ENCODE results near the gene PTH1R.

The PTH1R gene

GRCh38 chr3:46884427-46884826, 6.9 kb downstream of the PTH1R start:
- DNase-seq: no peak

- no peak for DNase-seq
Measured at GRCh38 chr3:46884929-46885328, 7.4 kb downstream of the PTH1R start.

GRCh38 chr3:46885612-46886011, 8.1 kb downstream of the PTH1R start:
- no peak for DNase-seq

GRCh38 chr3:46887980-46888494, 10.5 kb downstream of the PTH1R start:
- DNase-seq: no peak

DNA sequence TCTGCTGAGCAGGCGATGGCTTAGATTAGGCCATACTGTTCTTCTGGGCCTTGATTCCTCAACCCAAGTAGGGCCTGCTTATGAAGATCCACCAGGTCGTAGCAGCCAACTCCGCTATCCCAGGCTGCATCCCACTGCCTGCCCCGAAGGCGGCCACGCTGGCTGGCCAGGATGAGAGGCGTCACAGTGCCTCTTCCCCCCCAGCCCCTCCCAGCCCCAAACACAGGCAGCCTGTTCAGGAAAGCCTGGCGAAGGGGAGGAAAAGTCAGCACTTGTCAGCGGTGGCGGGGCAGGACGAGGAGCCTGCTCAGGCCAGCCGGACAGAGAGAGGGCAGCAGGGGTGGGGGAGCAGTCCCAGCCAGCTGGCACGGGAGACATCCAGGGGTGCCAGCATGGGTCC, 11.2 kb downstream of the PTH1R start:
- DNase-seq: no peak

DNA sequence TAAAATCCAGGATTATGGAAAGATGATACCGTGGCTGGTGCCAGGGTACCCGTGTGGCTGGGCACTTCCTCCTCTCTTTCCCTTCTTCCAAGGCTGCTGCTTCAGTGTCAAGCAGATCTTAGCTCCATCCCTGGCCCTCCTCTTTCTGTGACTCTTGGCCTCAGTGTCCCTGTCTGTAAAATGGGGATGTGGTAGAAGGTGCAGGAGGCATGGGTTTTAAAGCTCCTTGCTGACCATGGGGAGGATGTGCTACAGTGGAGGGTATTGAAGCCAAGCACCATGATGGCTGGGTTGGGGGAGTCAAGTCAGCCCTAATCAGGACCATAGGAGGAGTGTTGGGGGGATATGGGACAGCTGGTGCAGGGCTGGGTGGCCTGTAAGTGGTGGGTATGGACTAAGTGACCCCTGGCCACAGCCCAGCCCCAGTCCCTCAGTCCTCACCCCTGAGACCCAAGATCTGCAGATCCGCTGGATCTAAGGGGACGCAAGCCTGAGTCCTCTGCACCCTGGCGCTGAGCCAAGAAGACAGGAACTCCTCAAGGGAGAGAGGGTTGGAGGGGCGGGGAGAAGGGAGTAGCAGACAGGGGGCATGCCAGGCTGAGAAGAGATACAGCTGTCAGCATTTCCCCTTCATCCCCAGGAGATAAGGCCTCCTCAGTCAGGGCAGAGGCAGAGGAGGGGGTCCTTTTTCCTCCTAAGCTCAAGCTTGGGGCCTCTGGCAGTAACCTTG, 12.0 kb downstream of the PTH1R start:
- DNase-seq: no peak

DNA sequence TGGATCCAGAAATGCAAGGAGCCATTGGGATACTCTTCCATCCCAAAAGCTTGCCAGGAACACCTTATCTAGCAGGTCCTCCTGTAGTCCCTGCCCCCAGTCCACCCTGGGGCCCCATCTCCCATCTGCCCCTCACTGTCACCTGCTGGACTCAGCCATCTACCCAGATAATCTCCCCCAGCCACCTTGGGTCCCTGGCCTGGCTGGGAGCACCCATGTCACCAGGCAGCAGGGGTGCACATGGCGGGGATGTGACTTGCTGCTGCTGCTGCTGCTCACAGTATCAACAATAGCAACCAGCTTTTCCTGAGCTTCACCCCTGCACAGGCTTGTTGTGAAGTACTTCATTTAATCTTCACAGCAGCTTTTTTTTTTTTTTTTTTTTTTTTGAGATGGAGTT, 12.6 kb downstream of the PTH1R start:
- DNase-seq: no peak

DNA sequence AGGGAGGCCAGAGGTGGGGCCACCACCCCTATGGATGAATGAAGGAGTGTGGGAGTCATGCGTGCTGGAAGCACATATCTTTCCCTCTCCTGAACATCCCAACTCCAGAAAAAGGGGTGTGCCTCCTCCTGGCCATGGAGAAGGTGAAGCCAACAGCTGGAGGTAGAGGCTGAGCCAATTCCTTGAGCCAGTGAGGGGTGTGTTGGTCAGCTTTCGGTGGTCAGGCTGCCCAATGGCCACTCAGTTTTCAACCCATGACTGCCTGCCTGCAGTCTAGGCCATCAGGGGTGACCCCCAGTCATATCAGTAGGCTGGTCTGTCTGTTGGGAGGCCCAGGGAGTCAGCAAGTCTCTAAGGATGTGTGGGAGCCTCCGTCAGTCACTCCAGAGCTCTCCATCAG, 13.6 kb downstream of the PTH1R start:
- DNase-seq: no peak

DNA sequence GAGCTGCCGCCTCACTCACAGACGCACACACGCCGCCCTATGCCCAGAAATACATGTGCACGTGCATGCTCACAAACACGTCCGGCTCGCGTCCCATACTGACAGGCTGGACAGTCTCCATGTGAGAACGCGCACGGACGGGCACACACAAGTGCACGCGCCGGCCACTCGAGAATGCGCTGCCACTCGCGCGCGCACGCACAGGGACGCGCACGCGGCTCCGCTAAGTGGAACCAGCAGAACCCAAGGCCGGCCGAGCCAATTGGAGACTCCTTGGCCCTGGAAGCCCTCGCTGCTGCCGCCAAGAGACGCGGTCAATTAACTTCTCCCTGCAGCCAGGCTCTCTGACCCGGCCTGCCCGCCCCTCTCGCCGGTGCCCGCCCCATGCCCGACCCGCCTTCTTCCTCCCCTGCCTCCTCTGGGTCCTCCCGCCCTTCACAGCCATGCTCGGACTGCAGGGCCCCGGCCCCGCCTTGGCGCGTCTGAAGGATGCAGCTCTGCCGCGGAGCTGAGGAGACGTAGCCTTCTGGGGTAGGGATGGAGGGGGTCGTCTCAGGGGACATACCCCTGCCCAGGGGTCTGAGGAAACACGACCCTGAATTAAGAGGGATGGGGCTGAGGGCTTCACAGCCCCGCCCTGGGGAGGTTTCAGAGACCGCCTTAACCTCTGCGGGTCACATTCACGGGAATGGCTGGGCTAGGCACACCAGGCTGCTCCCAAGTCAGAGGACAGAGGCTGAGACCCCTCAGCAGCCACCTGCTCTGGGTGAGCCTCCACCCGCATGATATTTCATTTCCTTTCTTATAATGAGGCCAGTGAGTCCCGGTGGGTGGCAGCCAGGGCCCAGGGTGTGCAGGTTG, 15.0 kb downstream of the PTH1R start:
- no peak for DNase-seq

DNA sequence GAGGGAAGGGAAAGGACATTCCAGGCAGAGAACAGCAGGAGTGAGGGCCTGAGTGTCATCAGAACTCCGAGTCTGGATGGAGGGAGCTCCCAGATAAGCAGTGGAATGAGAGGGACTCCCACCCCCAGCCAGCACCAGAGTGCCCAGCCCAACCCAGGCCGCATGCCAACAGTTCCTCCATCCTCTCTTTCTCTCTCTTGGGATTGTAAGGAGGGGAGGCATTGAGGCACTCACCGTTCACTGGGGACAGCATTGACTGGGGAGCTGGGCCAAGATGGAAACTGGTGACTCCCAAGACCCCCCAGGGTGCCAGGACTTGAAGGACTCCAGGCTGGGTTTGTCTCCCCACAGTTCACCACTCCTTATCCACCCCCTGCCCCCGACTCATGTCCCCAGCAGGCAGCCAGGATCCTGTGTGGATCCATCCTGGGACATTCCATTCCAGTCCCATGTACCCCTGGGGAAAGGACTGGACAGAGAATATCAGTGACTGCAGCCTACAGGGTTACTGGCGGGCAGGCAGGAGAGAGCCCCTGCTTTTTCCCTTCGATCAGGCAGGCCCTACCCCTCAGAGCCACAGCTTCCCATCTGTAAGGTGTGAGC, 15.7 kb downstream of the PTH1R start:
- no peak for DNase-seq

DNA sequence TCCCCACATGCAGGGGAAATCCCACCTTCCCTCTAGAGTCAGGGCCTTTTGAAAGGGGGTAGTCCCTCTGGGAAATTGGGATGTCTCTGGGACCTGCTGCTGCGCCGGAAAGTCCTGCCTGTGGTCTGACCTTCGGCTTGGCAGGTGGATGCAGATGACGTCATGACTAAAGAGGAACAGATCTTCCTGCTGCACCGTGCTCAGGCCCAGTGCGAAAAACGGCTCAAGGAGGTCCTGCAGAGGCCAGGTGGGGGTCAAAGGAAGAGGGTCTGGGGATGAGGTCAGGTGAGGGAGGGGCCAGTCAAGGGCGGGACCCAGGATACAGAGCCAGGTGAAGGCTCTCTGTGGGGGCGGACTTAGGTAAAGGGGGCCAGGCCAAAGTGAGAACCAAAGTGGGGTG, 16.2 kb downstream of the PTH1R start:
- no peak for DNase-seq

GRCh38 chr3:46894256-46894655, 16.7 kb downstream of the PTH1R start:
- no peak for DNase-seq

GRCh38 chr3:46895204-46895660, 17.7 kb downstream of the PTH1R start:
- no peak for DNase-seq

DNA sequence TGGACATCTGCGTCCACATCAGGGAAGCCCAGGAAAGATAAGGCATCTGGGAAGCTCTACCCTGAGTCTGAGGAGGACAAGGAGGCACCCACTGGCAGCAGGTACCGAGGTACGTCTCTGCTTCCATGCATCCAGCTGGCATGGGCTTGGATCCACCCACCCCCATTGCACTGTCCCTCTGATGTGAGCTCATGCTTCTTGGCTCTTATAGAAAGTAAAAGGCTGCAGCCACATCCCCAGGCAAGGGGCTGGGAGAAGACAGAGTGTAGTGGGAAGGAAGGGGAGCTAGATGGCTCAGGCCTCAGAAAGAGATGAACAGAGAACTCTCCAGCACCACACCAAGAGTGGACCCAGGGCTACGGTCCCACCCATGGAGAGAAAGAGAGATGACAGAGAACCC, 18.2 kb downstream of the PTH1R start:
- DNase-seq: no peak

DNA sequence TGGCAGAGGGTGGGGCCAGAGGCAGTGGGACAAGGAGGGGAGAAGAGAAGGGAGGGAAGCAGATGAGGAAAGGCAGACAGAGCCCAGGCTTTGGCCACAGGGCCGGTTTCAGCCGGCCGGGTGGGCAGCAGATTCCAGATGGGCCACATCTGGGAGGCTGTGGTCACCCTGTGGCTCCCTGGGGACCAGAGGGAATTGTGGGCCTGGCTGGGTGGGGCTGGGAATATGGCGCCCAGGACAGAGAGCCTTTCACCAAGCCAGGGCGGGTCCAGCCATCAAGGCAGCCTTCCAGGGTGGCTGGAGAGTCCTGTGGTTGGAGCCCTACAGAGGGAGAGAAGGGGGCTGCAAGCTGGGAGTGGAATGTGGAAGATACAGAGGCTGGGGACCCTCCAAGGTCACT, 18.9 kb downstream of the PTH1R start:
- DNase-seq: no peak

- no peak for DNase-seq
Measured at GRCh38 chr3:46897031-46897430, 19.5 kb downstream of the PTH1R start.

- DNase-seq: no peak
Measured at GRCh38 chr3:46897829-46898320, 20.4 kb downstream of the PTH1R start.

DNA sequence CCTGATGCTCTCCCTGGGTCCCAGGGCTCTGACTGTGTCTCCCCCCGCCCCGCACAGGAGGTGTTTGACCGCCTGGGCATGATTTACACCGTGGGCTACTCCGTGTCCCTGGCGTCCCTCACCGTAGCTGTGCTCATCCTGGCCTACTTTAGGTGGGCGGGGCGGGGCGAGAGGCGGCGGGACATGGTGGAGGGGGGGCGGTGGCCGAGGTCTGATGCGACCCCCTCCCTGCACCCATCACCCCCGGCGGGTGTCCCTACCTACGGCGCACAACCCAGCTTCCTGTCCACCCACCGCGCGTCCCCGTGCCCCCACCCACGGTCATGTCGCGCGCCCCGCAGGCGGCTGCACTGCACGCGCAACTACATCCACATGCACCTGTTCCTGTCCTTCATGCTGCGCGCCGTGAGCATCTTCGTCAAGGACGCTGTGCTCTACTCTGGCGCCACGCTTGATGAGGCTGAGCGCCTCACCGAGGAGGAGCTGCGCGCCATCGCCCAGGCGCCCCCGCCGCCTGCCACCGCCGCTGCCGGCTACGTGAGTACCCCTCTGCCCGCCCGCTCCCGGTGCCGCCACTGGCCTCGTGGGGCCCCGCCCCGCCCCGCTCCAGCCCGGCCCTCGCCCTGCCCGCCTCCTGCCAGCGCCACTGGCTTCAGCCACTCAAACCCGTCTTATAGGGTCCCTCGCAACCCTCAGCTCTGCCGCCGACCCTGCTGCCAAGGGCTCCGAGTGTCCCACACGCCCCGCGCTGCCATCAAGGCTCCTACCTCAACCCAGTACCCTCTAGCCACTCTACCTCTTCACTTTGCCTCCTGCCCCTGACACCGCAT, 21.0 kb downstream of the PTH1R start:
- DNase-seq: no peak

GRCh38 chr3:46899151-46900006, 21.9 kb downstream of the PTH1R start:
- no peak for DNase-seq

DNA sequence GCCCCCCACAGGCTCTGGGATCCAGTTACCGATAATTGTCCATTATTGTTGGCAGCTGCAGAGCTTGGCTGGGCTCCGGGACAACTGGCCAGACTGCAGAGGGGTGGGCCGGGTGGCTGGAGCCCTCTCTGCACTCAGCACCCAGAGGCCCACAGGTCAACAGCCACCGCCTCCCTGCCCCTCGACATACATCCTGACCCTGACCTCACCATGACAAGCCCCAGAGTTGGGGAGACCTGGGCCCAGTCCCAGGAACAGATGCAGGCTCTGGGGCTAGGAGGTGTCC, 22.4 kb downstream of the PTH1R start:
- DNase-seq: no peak

DNA sequence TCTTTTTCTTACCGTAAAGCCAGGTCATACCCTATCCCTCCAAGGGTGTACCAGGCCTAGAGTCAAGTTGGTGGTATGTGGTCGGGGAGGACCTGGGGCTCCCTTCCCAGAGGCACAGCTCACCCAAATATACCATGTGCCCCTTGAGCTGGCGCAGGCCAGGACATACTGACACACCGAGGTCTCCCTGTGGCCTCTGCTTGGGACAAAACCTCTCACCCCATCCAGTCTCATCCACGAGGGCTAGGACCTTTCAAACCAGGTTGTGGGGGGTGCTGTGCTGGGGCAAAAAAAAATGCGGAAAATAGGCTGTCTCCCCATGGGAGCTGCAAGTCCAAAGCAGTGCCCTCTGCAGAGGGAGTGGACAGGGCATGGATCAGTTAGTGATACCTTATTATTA, 22.8 kb downstream of the PTH1R start:
- no peak for DNase-seq

- no peak for DNase-seq
Measured at GRCh38 chr3:46901061-46901460, 23.5 kb downstream of the PTH1R start.

Measured in NCI-H446 (cell line).